Upper lobe of left lung (tissue), 4 donors: Measurements from ENCODE around the gene FOXJ1.

Experiments
- POLR2A ChIP-seq, 4 donors: fragments of 450-650 bp; IDR thresholded peaks; one replicate each; pipeline ENCODE4 v1.5.1; 2016 to 2017; ENCODE audit warnings: antibody characterized with exemption in 4 of 4, mild to moderate bottlenecking in 2 of 4
- TF ChIP-seq, protein P1 (sequence below), 6 experiments: fragments of 450-650 bp in 4 of 6; fragments of 200-600 bp in 2 of 6; sonication (generic) in 2 of 6; IDR thresholded peaks; one replicate each; pipeline ENCODE4 v1.5.1; 2016 to 2019; ENCODE audit warnings: antibody characterized with exemption in 6 of 6

DNA sequence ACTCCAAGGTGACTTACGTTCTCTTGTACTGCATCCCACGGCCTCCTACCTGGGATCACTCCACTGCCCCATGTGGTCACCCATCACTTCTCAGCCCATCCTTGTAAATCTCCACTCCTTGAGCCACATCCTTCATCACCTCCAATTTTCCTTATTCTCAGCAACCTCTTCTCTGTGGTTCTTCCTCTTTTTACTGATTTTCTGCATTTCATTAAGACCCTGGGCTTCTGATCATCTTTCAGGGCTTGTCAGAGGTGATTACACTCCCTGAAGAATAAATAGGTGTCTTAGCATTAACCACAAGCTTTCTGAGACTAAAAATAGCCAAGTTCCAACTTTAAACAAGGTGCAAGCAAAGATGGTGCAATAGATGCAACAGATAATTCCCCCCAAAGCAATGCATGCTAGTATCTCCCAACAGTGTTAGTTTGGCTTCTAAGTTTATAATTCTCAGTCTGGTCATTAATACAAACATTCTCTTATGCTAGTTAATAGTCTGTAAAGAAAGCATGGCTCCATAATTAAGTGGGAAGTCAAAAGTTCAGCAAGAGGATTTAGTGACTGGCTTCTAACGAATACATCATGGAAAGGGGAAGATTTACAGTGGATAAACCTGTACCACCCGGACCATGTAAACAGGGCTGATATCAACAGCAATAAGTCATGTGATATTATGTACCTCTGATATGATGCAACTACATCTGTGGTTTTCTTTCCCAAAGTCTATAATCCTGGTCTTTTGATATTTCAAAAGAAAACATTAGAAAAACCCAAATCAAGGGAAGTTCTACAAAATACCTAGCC, 47.4 kb upstream of the FOXJ1 start:
- TF ChIP-seq, protein P1, sequence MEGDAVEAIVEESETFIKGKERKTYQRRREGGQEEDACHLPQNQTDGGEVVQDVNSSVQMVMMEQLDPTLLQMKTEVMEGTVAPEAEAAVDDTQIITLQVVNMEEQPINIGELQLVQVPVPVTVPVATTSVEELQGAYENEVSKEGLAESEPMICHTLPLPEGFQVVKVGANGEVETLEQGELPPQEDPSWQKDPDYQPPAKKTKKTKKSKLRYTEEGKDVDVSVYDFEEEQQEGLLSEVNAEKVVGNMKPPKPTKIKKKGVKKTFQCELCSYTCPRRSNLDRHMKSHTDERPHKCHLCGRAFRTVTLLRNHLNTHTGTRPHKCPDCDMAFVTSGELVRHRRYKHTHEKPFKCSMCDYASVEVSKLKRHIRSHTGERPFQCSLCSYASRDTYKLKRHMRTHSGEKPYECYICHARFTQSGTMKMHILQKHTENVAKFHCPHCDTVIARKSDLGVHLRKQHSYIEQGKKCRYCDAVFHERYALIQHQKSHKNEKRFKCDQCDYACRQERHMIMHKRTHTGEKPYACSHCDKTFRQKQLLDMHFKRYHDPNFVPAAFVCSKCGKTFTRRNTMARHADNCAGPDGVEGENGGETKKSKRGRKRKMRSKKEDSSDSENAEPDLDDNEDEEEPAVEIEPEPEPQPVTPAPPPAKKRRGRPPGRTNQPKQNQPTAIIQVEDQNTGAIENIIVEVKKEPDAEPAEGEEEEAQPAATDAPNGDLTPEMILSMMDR (IDR thresholded peaks at IDR 0.05): no peak
- no peak for TF ChIP-seq POLR2A (IDR thresholded peaks at IDR 0.05)
